Measurements from ENCODE around the gene DUSP22.

The DUSP22 gene

GRCh38 chr6:337805-338368 is 45.6 kb downstream of the DUSP22 start:
- TF ChIP-seq CTCF (conservative IDR thresholded peaks at IDR 0.05) (no peak), ZFX (IDR thresholded peaks at IDR 0.05) (no peak)
- H3K27ac ChIP-seq: no peak overlapping the region

- no peak for TF ChIP-seq CTCF (conservative IDR thresholded peaks at IDR 0.05)
- TF ChIP-seq ZFX (IDR thresholded peaks at IDR 0.05): no peak
- no peak overlapping the region for H3K27ac ChIP-seq
Observed at GRCh38 chr6:338815-339262, 46.6 kb downstream of the DUSP22 start.

GRCh38 chr6:339480-339879 is 47.2 kb downstream of the DUSP22 start:
- H3K27ac ChIP-seq: no peak overlapping the region
- TF ChIP-seq ZFX (IDR thresholded peaks at IDR 0.05): no peak
- no peak for TF ChIP-seq CTCF (conservative IDR thresholded peaks at IDR 0.05)

GRCh38 chr6:340186-340955 is 48.1 kb downstream of the DUSP22 start:
- no peak overlapping the region for H3K27ac ChIP-seq
- TF ChIP-seq ZFX (IDR thresholded peaks at IDR 0.05): no peak
- no peak for TF ChIP-seq CTCF (conservative IDR thresholded peaks at IDR 0.05)

- H3K27ac ChIP-seq: no peak overlapping the region
- TF ChIP-seq CTCF (conservative IDR thresholded peaks at IDR 0.05) (no peak), ZFX (IDR thresholded peaks at IDR 0.05) (no peak)
Observed at GRCh38 chr6:340991-341827, 48.9 kb downstream of the DUSP22 start.

GRCh38 chr6:341914-342831 is 49.9 kb downstream of the DUSP22 start:
- H3K27ac ChIP-seq: no peak overlapping the region
- no peak for TF ChIP-seq CTCF (conservative IDR thresholded peaks at IDR 0.05)
- no peak for TF ChIP-seq ZFX (IDR thresholded peaks at IDR 0.05)
